ELF-1 (cell line): ENCODE data around the gene KLHL18.
"Not testable (repeated sequence)": the region's sequence is repeated elsewhere in the genome, so short reads cannot be mapped to it uniquely, and the experiment has no call there.

Source experiments
- DNase-seq: peaks from one replicate; pipeline ENCODE4 v3.0.0-alpha.2; 2016; ENCODE audit warnings: low read depth, low spot score

Gene KLHL18

DNA sequence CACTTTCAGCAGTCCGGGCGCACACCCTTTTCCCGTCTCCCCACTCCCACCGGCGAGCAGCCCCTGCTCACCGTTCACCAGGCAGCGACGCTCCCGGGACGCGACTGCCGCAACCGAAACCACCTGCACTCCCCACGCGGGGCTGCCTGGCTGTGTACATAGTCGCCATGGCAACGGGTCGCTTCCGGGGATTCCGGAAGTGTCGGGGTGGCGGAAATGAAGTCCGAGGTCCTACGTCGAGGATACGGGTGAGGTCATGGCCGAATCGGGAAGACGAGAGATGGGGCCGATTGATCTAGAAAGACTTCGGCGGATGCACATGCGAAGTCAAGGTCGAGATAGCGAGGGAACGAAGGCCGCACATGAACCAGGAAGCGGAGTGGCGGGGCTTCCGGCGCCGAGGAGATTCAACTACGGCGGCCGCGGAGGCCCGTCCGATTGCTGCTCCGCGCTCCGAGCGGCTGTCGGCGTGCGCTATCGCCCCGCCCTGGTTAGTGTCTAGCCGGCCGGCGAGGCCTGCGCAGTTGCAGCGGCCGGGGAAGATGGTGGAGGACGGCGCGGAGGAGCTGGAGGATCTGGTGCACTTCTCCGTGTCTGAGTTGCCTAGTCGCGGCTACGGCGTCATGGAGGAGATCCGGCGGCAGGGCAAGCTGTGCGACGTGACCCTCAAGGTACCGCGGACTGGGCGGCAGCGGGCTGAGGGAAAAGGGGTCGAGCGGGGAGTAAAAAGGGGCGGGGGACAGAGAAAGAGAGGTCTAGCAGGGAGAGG, at the start of gene KLHL18, which contains the start of gene KIF9:
Gene KLHL18 (plus strand): TSS at position 521 of the 769 bp plus-strand sequence. CDS start 22 bp downstream, at position 543.
Gene KIF9 (minus strand): TSS at position 376 of the 769 bp plus-strand sequence. CDS start 5,425 bp downstream, outside the sequence.
- peak; percentile 95 for DNase-seq

- no peak for DNase-seq
These were observed 44.7 kb upstream of the KLHL18 start for GRCh38 chr3:47238017-47238416.

GRCh38 chr3:47239929-47240328, 42.8 kb upstream of the KLHL18 start:
- DNase-seq: no peak

- DNase-seq: no peak
These were observed 39.2 kb upstream of the KLHL18 start for GRCh38 chr3:47243419-47244147.

GRCh38 chr3:47244531-47245100, 38.1 kb upstream of the KLHL18 start:
- DNase-seq: no peak

GRCh38 chr3:47245271-47245670, 37.5 kb upstream of the KLHL18 start:
- DNase-seq: no peak

DNA sequence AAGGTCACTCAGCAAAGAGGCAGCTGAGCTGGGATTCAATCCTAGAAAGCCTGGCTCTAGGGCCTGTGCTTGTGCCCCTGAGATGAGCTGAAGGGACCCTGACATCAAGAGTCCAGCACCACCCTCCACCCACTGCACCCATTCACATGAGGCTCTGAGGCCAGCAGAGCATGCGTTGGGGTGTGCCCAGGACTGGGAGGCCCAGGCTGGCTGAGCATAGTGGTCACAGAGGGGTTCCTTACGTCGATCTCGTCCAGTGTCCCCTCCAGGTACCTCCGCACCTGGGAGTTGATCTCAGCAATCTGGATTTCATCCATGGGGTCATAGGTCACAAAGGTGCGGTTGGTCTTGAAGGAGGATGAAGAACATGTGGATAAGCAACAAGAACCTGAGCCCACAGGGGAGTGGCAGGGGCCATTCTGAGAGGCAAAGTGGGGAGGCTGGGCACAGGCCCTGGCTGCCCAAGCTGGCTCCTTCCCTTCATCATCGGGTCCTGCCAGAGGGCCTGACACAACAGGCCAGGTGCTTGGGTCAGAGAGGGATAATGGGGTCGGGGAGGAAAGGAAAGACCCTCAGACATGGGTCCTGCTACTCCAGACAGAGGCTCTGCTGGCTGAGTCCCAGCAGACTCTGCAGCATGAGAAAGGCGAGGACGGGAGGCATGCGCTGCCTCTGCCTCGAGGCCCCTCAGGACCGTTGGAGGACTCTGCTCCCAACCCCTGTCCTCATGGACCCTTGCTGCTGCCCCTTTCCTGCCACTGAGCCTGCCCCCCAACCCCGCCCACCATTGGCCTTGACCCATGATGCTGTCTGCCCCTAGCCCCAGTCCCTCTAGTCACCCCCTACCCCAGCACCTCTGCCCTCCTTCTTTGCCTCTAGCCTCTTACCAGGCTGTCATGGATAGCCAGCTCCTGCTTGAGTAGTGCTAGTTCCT, 35.3 kb upstream of the KLHL18 start:
- DNase-seq: no peak

DNA sequence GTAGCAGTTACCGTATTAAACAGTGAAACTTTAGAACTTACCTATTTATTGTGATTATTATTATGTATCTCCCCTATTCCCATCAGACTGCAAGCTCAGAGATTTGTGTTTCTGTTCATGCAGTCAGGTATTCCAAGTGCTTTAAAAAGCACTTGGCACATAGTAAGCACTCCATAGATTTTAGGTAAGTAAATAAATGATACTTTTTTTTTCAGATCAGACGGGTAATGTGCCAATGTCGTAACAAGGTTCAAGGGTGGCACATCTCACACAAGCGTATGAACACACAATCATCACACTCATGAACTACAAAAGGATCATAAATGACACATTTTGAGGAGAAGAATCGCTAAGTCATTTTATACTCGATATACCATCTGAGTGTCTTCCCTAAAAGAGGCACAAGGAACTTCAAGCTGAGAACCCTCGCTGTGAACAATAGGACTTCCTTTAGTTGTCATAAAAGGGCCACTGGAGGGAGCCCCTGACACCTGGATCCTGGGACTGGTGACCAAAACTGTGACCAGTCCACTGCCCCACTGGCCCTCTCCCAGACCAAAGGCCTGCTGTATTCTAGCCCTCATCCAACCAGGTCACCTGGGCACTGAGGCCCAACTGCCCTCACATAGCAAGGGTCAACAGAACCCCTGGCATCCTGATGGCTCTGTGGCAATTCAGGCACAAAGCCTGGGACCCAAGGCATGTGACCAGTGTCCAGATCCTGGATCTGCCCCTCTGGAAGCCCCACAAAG, 32.3 kb upstream of the KLHL18 start:
- peak; percentile 65 for DNase-seq

- DNase-seq: not testable (repeated sequence)
These were observed 31.7 kb upstream of the KLHL18 start for GRCh38 chr3:47251085-47251484.

- peak; percentile 24 for DNase-seq
These were observed 31.1 kb upstream of the KLHL18 start for GRCh38 chr3:47251689-47252088.

DNA sequence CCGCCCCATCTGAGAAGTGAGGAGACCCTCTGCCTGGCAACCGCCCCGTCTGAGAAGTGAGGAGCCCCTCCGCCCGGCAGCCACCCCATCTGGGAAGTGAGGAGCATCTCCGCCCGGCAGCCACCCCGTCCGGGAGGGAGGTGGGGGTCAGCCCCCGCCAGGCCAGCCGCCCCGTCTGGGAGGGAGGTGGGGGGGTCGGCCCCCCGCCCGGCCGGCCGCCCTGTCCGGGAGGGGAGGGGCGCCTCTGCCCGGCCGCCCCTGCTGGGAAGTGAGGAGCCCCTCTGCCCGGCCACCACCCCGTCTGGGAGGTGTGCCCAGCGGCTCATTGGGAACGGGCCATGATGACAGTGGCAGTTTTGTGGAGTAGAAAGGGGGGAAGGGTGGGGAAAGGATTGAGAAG, 26.4 kb upstream of the KLHL18 start:
- DNase-seq: not testable (repeated sequence)

GRCh38 chr3:47259114-47259513, 23.6 kb upstream of the KLHL18 start:
- no peak for DNase-seq

- DNase-seq: peak; percentile 44
These were observed 22.1 kb upstream of the KLHL18 start for GRCh38 chr3:47260605-47261004.

DNA sequence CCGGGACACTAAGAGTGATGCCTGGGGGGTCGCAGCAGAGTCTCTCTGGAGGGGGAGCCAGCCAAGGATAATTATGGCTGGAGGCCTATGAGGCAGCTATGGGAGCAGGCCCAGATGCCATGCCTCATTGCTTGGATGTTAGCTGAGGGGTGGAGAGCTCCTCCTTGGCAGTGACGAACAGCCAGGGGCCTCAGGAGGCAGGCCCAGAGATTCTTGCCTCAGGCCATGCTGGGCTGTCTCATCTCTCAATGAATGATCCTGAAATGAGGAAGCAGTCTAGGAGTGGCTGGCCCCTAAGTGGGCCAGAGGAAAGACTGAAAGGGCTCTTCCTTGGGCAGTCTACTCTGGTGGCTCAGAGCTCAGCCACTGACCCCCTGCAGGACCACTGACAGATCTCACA, 21.4 kb upstream of the KLHL18 start:
- DNase-seq: peak; percentile 86

DNA sequence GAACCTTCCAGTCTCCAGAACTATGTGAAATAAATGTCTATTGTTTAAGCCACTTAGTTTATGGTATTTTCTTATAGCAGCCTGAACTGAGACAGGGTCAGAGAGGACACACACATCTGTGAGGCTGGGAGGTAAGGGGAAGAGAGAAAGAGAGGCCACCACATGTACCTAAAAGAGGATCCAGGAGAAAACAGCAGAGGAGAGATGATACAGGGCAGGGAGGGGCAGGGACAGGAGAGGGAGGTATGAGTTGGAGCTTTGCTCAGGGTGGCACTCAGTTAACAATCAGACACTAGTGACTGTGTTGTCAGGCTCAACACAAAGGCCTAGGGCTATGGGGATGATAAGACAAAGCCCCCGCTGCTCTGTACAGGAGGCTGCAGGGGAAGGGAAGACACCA, 17.7 kb upstream of the KLHL18 start:
- no peak for DNase-seq

DNA sequence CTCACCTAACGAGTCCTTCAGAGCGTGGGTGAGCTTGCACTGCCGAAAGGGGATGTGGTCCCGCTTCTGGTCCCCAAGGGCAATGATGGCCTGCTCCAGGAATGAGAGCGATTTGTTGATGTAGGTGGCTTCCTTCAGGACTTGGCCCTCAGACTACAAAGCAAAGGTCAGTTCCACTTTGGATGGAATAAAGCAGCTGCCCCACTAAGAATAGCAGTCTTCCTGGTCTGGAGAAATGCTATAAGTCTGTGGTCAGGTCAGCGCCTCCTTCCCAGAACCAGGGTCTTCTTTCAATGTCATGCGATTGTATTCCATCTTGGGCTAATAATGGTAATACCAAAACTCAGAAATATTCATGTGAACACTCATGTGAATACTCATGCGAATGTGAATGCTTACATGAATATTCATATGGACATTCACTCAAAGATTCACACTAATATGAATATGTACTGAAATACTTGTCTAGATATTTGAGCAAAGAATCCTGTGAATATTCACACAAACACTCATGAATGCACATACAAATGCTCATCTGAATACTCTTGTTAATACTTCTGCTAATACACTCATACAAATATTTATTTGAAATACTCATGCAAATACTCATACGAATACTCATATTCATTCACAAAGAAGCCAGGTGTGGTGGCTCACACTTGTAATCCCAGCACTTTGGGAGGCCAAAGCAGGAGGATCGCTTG, 16.9 kb upstream of the KLHL18 start:
- no peak for DNase-seq

DNA sequence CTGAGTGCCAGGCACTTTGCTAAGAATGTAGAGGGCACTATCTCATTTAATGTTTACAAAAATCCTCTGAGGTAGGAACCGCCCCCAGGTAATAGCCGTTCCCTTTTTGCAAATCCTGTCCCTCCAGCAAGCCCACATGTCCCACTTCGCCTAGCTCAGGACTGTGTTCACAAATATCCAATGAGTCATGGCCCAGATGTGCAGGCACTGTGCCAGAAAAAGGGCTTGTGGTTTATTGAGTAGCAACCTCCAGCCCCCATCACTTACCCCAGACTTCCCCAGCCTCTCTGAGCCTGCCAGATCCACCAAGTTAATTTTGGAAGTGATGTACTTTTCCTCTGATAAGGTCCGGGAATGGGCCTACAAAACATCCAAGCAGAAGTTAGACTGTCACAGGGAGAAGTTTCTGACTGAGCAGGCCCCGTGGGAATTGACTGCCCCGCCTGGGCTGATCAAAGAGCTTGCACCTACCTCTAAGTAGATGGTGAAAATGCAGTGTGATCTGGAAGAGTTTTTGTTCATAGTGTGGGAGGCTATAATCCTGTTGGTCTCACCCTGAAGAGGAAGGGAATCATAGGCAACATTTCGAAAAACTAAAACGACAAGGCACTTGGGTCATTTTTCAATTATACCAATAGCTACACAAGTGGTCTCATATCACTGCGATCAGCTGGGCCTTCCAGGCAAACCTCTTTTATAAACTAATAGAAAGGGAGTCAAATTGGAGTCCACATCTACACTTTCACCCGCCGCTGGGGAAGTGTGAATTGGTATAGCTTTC, 15.8 kb upstream of the KLHL18 start:
- DNase-seq: peak; percentile 54

DNA sequence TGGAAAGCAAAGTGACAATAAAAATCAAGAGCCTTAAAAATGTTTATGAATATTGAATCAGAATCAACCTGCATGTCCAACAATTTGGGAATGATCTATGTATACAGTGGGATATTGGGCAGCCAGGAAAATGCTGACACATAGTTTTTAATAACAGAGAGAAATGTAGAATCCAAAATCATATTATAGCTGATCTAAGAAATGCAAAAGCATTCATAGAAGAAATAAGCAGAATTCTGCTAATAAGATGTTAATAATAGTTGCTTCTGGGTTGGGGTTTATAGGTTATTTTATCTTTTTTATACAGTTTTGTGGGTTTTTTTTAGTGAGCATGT, 15.3 kb upstream of the KLHL18 start:
- no peak for DNase-seq

DNA sequence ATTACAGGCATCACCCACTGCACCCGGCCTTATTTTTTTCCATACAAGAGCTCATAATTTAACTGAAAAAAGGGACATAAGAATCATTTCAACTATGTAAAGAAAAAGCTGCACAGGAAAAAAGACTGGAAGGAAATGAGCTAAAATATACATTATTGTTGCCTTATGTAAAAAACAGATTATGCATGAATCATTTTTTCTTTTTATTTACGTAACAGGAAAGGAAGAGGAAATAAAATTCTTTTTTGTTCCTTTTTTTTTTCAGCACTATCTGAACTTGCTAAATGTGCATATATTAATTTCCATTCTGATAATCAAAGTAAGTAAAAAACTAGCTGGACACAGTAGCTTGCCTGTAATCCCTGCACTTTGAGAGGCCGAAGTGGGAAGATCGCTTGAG, 12.2 kb upstream of the KLHL18 start:
- DNase-seq: no peak
